Chondrocyte (in vitro differentiated cells): ENCODE results near the gene CHPT1. TPM values are rescaled to one million over a fixed set of nuclear protein-coding genes. Genes with fewer than 3 reads are reported as not detected.

Source experiments
- DNase-seq: peaks from one replicate; pipeline ENCODE4 v3.0.0; 2021; ENCODE audit warnings: mixed read lengths, low spot score
- H3K27ac Mint-ChIP-seq: one replicate; pipeline ENCODE4 v1.8.0; 2021; ENCODE audit warnings: mild to moderate bottlenecking, moderate library complexity, mixed read lengths; ENCODE audit not compliant: unreplicated experiment
- H3K27me3 Mint-ChIP-seq: 2 replicates; pipeline ENCODE4 v1.8.0; 2021; ENCODE audit warnings: low read depth, mixed read lengths
- H3K36me3 Mint-ChIP-seq: 2 replicates; pipeline ENCODE4 v1.8.0; 2021; ENCODE audit warnings: low read depth, mixed read lengths
- H3K4me1 Mint-ChIP-seq: 2 replicates; pipeline ENCODE4 v1.8.0; 2021; ENCODE audit warnings: low read depth, mild to moderate bottlenecking, mixed read lengths
- H3K4me3 Mint-ChIP-seq: one replicate; pipeline ENCODE4 v1.8.0; 2021; ENCODE audit warnings: mild to moderate bottlenecking, moderate library complexity, mixed read lengths; ENCODE audit not compliant: unreplicated experiment
- H3K9me3 Mint-ChIP-seq: 2 replicates; pipeline ENCODE4 v1.8.0; 2021; ENCODE audit warnings: low read depth, mixed read lengths
- CTCF ChIP-seq: fragments of 200-600 bp; sonication (generic); IDR thresholded peaks from 2 replicates; pipeline ENCODE4 v1.5.0; 2021; ENCODE audit warnings: antibody characterized with exemption, mild to moderate bottlenecking, moderate library complexity
- total RNA-seq: library from RNA; stranded (reverse); gene quantifications from 3 replicates; pipeline ENCODE4 v1.2.1, GENCODE V29; 2021

Gene CHPT1
- total RNA-seq, 1 donor from 2014 or later = 36.3 TPM

- TF ChIP-seq CTCF = no peak
- Mint-ChIP-seq H3K27me3 (no peaks in the 10 kb centered on the region), H3K9me3 (no peaks in the 10 kb centered on the region), H3K4me1 (peaks cover 5% of the 10 kb centered on the region), H3K4me3 (no peak overlapping the region), H3K36me3 (no peaks in the 10 kb centered on the region), H3K27ac (no peak overlapping the region)
- DNase-seq = no peak
Measured at GRCh38 chr12:101685092-101685491, 12.3 kb upstream of the CHPT1 start.

GRCh38 chr12:101686176-101686575, 11.3 kb upstream of the CHPT1 start:
- Mint-ChIP-seq H3K4me3 (no peak overlapping the region), H3K36me3 (no peaks in the 10 kb centered on the region), H3K4me1 (no peaks in the 10 kb centered on the region), H3K27me3 (no peaks in the 10 kb centered on the region), H3K27ac (no peak overlapping the region), H3K9me3 (no peaks in the 10 kb centered on the region)
- TF ChIP-seq CTCF = no peak
- DNase-seq = no peak

- no peaks in the 10 kb centered on the region for H3K36me3 Mint-ChIP-seq
- DNase-seq = no peak
- no peaks in the 10 kb centered on the region for H3K9me3 Mint-ChIP-seq
- H3K27ac Mint-ChIP-seq = no peak overlapping the region
- no peak overlapping the region for H3K4me3 Mint-ChIP-seq
- no peaks in the 10 kb centered on the region for H3K27me3 Mint-ChIP-seq
- no peaks in the 10 kb centered on the region for H3K4me1 Mint-ChIP-seq
- TF ChIP-seq CTCF = no peak
Measured at GRCh38 chr12:101690544-101691098, 6.8 kb upstream of the CHPT1 start.

- peaks cover 2% of the 10 kb centered on the region for H3K4me1 Mint-ChIP-seq
- no peaks in the 10 kb centered on the region for H3K27me3 Mint-ChIP-seq
- H3K4me3 Mint-ChIP-seq = no peak overlapping the region
- TF ChIP-seq CTCF = no peak
- DNase-seq = no peak
- no peak overlapping the region for H3K27ac Mint-ChIP-seq
- no peaks in the 10 kb centered on the region for H3K9me3 Mint-ChIP-seq
- no peaks in the 10 kb centered on the region for H3K36me3 Mint-ChIP-seq
Measured at GRCh38 chr12:101691503-101692096, 5.8 kb upstream of the CHPT1 start.

- no peak for DNase-seq
- TF ChIP-seq CTCF = no peak
- H3K27me3 Mint-ChIP-seq = no peaks in the 10 kb centered on the region
- H3K27ac Mint-ChIP-seq = no peak overlapping the region
- no peaks in the 10 kb centered on the region for H3K9me3 Mint-ChIP-seq
- H3K36me3 Mint-ChIP-seq = no peaks in the 10 kb centered on the region
- H3K4me1 Mint-ChIP-seq = peaks cover 17% of the 10 kb centered on the region
- no peak overlapping the region for H3K4me3 Mint-ChIP-seq
Measured at GRCh38 chr12:101694297-101694848, 3.1 kb upstream of the CHPT1 start.
